AG04450 (cell line): ENCODE data around the gene DNHD1. TPM values are rescaled to one million over a fixed set of nuclear protein-coding genes. Genes with fewer than 3 reads are reported as not detected.
"Not testable (repeated sequence)": the region's sequence is repeated elsewhere in the genome, so short reads cannot be mapped to it uniquely, and the experiment has no call there.

ENCODE experiments used
- CTCF ChIA-PET: fragments of 300-600, 350-600 bp; formaldehyde crosslinking; extraction: SDS; loops from one replicate; lab custom pipeline; 2022; ENCODE audit warnings: antibody characterized with exemption, inconsistent platforms; lab: Charles Lee
- POLR2A ChIA-PET: fragments of 350-600 bp; formaldehyde crosslinking; extraction: SDS; loops from one replicate; lab custom pipeline; 2021; ENCODE audit warnings: antibody characterized with exemption, inconsistent platforms; lab: Yijun Ruan, JAX
- DNase-seq: peaks from one replicate; pipeline ENCODE4 v3.0.0-alpha.2; 2011; ENCODE audit warnings: low read depth, low spot score
- H3K27ac ChIP-seq: one replicate; pipeline ENCODE4 v1.5.1; 2012; ENCODE audit warnings: low read depth, low read length, control low read depth
- H3K27me3 ChIP-seq: one replicate; pipeline ENCODE4 v1.6.0; 2012; ENCODE audit warnings: low read length; ENCODE audit not compliant: control insufficient read depth, insufficient read depth
- H3K4me3 ChIP-seq: 2 replicates; pipeline ENCODE4 v1.5.1; 2011; ENCODE audit warnings: mild to moderate bottlenecking, low read depth, low read length, control low read depth
- H3K9me3 ChIP-seq: 2 replicates; pipeline ENCODE4 v1.5.1; 2012; ENCODE audit warnings: low read length; ENCODE audit not compliant: control insufficient read depth, insufficient read depth
- CTCF ChIP-seq: IDR thresholded peaks from 2 replicates; pipeline ENCODE4 v1.5.1; 2011; ENCODE audit warnings: low read depth, low read length, control low read depth, inconsistent platforms
- polyA plus RNA-seq: library from polyadenylated mRNA; depleted of rRNA; stranded (reverse); fragments of >200 nt; gene quantifications from 2 replicates; pipeline ENCODE4 v1.2.3, GENCODE V29; 2011

Gene DNHD1
- polyA plus RNA-seq, 1 experiment: 2.2 TPM

GRCh38 chr11:6504166-6504565 lies 7.1 kb downstream of the DNHD1 start:
- no peak for TF ChIP-seq CTCF
- DNase-seq: no peak
- no peak overlapping the region for H3K4me3 ChIP-seq
- H3K27ac ChIP-seq: no peak overlapping the region
- ChIA-PET CTCF (interaction anchor here (0.6 to 6.3 kb wide), 4 partner anchors 21 to 126 kb away, joined by 4 to 132 read pairs (median 9); no protein-coding TSS in a partner anchor), POLR2A (interaction anchor here (1.3 kb wide), 1 partner anchor 23 kb away, joined by 4 read pairs; the partner anchor contains the start of genes ARFIP2 and TIMM10B)
- no peaks in the 10 kb centered on the region for H3K9me3 ChIP-seq
- H3K27me3 ChIP-seq: no peaks in the 10 kb centered on the region

- no peak overlapping the region for H3K27ac ChIP-seq
- CTCF ChIA-PET: interaction anchor here (0.6 to 6.3 kb wide), 33 partner anchors 9 to 201 kb away, joined by 3 to 132 read pairs (median 5); partner anchors contain the start of genes ARFIP2, DNHD1, MRPL17 and TIMM10B
- POLR2A ChIA-PET: no interaction called here
Measured at GRCh38 chr11:6505577-6506240, 8.6 kb downstream of the DNHD1 start.

GRCh38 chr11:6516865-6517264 lies 19.8 kb downstream of the DNHD1 start:
- ChIA-PET POLR2A (no interaction called here), CTCF (no interaction called here)

More at GRCh38 chr11:6505577-6506240, 8.6 kb downstream of the DNHD1 start:
- TF ChIP-seq CTCF: peak; percentile 60
- peak; percentile 16 for DNase-seq
- Histone ChIP-seq H3K4me3 (no peak overlapping the region), H3K27me3 (no peaks in the 10 kb centered on the region), H3K9me3 (no peaks in the 10 kb centered on the region)

GRCh38 chr11:6520265-6520664 lies 23.2 kb downstream of the DNHD1 start:
- no peaks in the 10 kb centered on the region for H3K9me3 ChIP-seq
- CTCF ChIA-PET: interaction anchor here (0.9 to 4.4 kb wide), 2 partner anchors 11 to 14 kb away, joined by 4 to 34 read pairs; no protein-coding TSS in a partner anchor
- TF ChIP-seq CTCF: no peak
- H3K4me3 ChIP-seq: no peak overlapping the region
- no peak overlapping the region for H3K27ac ChIP-seq
- no peak for DNase-seq
- POLR2A ChIA-PET: no interaction called here
- H3K27me3 ChIP-seq: no peaks in the 10 kb centered on the region

More at GRCh38 chr11:6516865-6517264, 19.8 kb downstream of the DNHD1 start:
- H3K9me3 ChIP-seq: no peaks in the 10 kb centered on the region
- no peak overlapping the region for H3K4me3 ChIP-seq
- no peak for TF ChIP-seq CTCF
- H3K27me3 ChIP-seq: no peaks in the 10 kb centered on the region
- H3K27ac ChIP-seq: no peak overlapping the region
- no peak for DNase-seq

GRCh38 chr11:6521946-6522345 lies 24.9 kb downstream of the DNHD1 start:
- CTCF ChIA-PET: interaction anchor here (0.8 to 4.4 kb wide), 4 partner anchors 10 to 184 kb away, joined by 3 to 34 read pairs (median 4); no protein-coding TSS in a partner anchor
- H3K27me3 ChIP-seq, H3K4me3 ChIP-seq, H3K9me3 ChIP-seq, DNase-seq, POLR2A ChIA-PET, H3K27ac ChIP-seq: not testable (repeated sequence)
